ENCODE measurements around the gene ACRV1. TPM values are rescaled to one million over a fixed set of nuclear protein-coding genes. Genes with fewer than 3 reads are reported as not detected.

The ACRV1 gene
- total RNA-seq, 1 experiment from 2014 or later = not detected

DNA sequence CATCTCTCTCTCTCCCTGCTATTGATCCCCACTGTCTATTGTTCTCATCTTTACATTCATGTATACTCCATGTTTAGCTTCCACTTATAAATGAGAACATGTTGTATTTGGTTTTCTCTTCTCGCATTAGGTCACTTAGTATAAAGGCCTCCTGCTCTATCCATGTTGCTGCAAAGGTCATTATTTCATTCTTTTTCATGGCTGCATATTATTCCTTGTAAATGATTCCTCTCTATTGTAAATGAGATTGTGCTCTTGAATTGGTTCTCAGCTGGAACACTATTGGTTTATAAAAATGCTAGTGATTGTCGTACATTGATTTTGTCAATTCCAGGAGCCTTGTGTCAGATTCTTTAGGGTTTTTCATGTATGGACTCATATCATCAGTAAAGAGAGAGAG, 13.5 kb downstream of the ACRV1 start:
- DNase-seq (ENCODE audit: low spot score) = no peak
- in situ Hi-C loops (cut with HindIII; ENCODE audit: low sequenced_read_pairs) = no loop called here

DNA sequence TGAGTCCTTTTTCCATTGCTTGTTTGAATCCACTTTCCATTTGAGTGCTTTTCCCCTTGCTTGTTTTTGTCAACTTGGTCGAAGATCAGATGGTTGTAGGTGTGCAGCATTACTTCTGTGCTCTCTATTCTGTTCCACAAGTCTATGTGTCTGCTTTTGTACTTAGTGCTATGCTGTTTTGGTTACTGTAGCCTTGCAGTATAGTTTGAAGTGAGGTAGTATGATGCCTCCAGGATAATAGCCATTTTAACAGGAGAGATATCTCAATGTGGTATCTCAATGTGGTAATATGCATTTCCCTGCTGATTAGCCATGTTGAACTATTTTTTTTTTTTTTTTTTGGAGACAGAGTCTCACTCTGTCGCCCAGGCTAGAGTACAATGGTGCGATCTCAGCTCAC, 16.7 kb downstream of the ACRV1 start:
- in situ Hi-C loops (cut with HindIII; ENCODE audit: low sequenced_read_pairs) = no loop called here

DNA sequence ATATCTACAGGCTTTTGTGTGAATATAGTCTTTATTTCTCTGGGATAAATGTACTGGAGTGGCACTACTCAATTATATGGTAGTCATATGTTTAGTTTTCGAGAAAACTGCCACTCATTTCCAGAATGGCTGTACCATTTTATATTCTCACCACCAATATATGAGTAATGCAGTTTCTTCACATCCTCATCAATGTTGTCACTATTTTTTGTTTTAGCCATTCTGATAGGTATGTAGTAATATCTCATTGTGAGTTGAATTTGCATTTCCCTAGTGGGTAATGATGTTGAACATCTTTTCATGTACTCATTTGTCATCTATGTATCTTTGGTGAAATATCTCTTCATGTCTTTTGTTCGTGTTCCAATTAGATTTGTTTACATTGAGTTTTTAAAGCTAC, 18.0 kb downstream of the ACRV1 start:
- in situ Hi-C loops (cut with HindIII; ENCODE audit: low sequenced_read_pairs) = no loop called here
- DNase-seq (ENCODE audit: low spot score) = no peak

More for the DNA sequence above, 16.7 kb downstream of the ACRV1 start:
- no peak for DNase-seq (ENCODE audit: low spot score)

DNA sequence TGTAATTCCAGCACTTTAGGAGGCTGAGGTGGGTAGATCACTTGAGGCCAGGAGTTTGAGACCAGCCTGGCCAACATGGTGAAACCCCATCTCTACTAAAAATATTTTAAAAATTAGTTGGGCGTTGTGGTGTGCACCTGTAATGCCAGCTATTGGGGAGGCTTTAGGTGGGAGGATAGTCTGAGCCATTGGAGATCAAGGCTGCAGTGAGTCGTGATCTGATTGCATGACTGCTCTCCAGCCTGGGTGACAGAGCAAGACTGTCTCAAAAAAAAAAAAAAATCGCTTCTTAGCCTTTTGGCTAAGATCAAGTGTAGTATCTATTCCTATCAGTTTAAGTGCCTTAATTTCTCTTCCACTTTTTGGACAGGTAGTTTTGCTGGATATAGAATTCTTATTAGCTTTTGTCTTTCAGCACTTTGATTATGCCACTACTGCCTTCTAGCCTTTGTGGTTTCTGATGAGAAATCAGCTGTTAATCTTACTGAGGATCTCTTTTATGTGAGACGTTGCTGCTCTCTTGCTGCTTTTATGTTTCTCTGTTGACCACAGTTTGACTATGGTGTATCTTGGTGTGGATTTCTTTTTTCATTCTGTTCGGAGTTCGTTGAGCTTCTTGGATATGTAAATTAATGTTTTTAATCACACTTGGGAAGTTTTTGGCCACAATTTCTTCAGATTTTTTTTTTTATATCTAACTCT, 31.0 kb downstream of the ACRV1 start:
- no peak for DNase-seq (ENCODE audit: low spot score)
- in situ Hi-C loops (cut with HindIII; ENCODE audit: low sequenced_read_pairs) = no loop called here

DNA sequence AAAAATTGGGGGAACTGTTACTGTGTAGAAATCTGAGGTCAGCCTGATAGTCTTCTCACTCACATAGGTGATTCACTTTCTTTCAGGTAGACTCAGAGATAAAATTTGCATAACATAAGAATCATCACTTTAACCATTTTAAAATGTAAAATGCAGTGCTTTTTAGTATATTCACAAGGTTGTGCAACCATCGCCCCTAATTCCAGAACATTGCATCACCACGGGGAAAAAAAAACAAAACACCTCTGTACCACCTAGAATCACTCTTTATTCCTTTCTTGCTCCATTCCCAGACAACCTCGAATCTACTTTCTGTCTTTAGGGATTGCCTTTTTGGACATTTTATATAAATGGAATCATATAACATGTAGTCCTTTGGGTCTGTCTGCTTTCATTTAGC, 34.8 kb downstream of the ACRV1 start:
- in situ Hi-C loops (cut with HindIII; ENCODE audit: low sequenced_read_pairs) = no loop called here
- no peak for DNase-seq (ENCODE audit: low spot score)

DNA sequence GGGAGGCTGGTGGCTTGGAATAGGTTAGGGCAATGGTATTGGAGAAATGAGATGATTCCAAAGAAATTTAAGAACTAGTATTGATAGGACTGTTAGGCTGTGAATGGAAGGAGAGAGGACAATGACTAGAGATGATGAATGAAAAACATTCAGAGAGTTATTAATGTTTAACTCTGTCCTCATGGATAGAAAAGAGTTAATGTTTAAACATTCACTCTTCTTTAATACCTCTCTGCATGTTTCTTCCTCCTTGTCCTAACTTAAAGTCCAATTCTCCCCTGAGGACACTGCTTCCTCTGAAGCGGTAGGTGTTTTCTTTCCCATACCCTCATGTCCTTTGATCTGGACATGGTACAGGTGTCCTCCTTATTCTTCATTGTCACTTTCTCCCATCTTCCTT, 42.3 kb downstream of the ACRV1 start:
- in situ Hi-C loops (cut with HindIII; ENCODE audit: low sequenced_read_pairs) = no loop called here

DNA sequence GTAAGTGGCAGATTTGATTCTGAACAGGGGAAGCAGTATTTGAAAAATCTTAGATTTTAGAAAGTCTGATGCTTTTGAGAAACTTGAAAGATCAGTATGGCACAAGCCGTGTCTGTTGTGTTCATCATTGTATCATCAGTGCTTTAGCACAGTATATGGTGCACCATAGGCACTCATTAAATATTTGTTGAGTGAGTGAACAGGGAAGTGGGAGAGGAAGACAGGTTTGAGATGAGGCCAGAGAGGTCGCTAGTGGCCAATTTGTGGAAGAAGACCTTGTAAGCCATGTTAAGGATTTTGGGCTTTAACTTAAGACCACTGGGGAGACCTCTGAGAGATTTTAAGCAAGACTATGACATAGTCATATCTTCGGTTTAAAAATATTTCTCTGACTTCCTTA, 42.8 kb downstream of the ACRV1 start:
- in situ Hi-C loops (cut with HindIII; ENCODE audit: low sequenced_read_pairs) = no loop called here
- DNase-seq (ENCODE audit: low spot score) = no peak

More for the DNA sequence above, 42.3 kb downstream of the ACRV1 start:
- no peak for DNase-seq (ENCODE audit: low spot score)

DNA sequence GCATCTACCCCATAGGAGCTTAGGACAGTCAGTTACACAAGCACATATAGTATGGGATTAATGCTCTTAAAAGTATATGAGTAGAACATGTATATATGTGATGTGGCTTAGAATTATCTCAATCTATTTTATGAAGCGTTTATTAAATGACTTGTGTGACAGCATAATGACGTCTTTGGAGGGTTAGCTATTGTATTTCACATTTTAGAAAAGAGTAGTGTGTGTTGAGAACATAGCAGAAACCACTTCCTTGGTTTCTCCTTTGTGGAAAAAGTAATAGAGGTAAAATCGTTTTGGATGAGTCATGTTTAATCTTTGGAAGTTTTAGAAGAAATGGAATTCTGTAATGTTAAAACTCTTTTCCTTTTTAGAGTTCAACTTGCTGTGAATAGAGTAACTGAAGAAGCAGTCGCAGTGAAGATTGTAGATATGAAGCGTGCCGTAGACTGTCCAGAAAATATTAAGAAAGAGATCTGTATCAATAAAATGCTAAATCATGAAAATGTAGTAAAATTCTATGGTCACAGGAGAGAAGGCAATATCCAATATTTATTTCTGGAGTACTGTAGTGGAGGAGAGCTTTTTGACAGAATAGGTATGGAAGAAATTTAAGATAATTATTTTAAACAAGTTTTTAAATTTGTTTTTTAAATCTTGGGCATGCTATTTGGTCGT, 53.3 kb downstream of the ACRV1 start:
- DNase-seq (ENCODE audit: low spot score) = no peak
- in situ Hi-C loops (cut with HindIII; ENCODE audit: low sequenced_read_pairs) = no loop called here

DNA sequence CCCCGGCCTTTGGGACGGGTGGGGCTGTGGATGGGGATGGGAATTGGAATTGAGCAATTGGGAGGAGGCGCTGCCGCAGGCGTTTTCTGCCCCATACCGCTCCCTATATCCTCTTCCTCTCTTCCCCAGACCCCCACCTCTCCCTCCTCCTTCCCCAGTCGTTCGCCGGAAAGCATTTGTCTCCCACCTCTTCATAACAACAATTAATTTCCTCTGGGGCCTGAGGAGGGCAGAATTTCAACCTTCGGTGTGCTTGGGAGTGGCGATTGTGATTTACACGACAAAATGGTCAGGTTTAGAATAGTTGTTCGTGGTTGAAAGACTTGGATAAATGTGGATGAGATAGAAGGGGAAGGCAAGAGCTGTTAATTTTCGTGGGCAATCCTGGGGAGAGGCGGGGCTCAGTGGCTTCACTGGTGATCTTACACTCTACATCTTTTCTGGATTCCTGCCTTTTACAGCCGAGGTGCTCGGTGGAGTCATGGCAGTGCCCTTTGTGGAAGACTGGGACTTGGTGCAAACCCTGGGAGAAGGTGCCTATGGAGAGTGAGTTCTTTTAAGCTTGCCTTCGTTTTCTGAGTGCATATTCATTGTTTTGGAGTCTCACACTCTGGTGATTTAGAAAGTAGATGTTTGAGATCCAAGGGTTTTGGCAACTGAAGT, 54.2 kb downstream of the ACRV1 start:
- in situ Hi-C loops (cut with HindIII; ENCODE audit: low sequenced_read_pairs) = no loop called here
- DNase-seq (ENCODE audit: low spot score) = no peak

DNA sequence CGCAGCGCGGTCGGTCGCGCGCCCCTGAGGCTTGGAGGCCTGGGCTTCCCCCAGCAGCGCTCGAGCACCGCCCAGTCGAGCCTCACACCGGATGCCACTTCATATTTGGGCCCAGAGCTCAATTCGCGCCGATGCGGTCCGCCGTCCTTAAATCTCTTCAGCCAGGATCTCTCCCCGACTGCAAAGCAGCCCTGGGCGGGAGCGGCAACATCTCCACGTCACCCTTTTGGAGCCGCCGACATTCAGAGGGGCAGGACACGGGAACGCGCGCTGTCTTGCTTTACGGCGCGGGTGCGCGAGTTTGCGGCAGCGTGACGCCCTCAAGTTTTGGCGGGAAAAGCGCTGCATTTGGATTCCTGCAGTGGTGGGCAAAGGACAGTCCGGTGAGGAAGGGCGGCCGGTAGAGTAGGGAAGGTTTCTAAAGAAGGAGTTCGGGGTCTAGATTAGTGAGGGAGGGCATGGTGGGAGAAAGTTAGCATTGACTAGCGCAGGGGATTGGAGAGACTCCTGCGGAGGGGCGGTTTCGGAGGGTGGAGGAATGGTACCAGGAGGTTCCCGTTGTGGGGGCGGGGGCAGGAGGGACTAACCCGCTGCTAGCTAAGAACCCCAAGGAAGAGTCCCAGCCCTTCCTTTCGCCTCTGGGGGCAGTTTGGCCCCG, 54.9 kb downstream of the ACRV1 start:
- peak; percentile 89 for DNase-seq (ENCODE audit: low spot score)
- in situ Hi-C loops (cut with HindIII; ENCODE audit: low sequenced_read_pairs) = no loop called here

DNA sequence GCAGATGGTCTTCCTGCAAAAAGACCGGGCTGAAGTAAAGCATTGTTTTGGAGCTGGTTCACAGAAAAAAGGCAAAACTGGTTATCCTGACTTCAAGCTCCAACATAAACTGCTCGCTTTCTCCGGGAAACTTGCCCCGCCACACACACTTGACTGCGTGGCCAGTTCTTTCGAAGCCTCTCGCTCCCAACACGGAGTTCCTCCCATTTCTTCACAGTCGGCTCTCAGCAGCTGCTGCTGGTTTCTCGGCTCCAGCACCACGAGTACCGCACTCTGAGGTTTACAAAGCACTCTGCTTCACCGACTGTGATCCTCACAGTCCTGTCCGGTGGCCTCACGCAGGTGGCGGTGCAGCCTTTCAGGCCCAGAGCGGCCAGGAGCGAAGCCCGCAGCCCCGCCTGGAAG, 55.4 kb downstream of the ACRV1 start:
- DNase-seq (ENCODE audit: low spot score) = no peak
- in situ Hi-C loops (cut with HindIII; ENCODE audit: low sequenced_read_pairs) = no loop called here

DNA sequence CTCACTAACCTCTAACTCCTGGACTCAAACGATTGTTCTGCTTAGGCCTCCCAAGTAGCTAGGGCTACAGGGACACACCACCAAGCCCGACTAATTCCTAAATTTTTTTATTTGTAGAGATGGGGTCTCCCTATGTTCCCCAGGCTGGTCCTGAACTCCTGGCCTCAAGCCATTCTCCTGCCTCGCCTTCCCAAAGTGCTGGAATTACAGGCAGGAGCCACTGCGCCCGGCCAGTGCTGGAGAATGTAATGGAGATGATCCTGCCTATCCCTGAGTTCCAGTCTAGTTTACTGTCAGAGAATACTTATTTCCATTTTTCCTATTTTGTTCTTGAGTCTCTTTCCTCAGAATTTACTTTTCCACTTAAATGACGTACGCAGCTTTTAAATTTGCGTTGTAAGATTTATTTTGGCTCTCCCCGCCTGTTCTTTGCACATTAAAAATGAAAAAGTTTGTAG, 55.9 kb downstream of the ACRV1 start, which contains the start of gene CHEK1:
TSS of gene CHEK1 (plus strand) at position 408 of the 458 bp plus-strand sequence. CDS start 1,606 bp downstream, outside the sequence.
- in situ Hi-C loops (cut with HindIII; ENCODE audit: low sequenced_read_pairs) = no loop called here
- no peak for DNase-seq (ENCODE audit: low spot score)

DNA sequence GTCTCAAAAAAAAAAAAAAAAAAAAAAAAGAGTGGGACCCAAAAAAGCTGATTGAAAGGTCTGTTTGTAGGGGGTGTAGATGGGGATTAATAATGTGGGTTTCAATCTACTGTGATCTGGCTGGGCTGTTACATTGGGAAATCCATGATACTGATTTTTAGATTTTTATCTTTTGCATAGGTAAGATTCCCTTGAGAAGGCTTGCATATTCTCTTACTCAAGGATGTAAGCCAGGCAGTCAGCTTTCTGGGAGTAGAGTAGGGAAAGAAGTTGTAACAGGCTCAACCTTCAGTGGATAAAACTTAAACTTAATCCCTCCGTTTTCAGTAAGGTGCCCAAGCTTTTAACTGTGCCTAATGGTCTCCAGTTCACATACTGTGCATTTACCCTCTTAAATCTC, 57.6 kb downstream of the ACRV1 start:
- in situ Hi-C loops (cut with HindIII; ENCODE audit: low sequenced_read_pairs) = no loop called here
- no peak for DNase-seq (ENCODE audit: low spot score)

DNA sequence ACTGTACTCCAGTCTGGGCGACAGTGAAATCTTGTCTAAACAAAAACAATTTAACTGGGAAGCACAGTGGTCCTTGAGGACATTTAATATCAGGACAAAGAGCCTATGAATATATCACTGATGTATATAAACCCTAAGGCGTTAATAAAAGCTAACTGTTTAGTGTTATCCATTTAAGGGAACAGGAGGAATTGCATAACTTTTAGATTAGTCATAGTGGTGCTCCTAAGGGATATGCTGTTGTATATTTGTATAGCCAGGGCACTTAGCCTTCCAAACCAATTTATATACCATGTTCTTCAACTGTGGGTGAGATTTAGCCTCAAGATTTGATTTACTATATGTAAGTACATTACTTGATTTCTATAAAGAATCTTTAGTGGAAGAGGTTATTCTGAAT, 58.7 kb downstream of the ACRV1 start:
- in situ Hi-C loops (cut with HindIII; ENCODE audit: low sequenced_read_pairs) = no loop called here
- no peak for DNase-seq (ENCODE audit: low spot score)

Other genes with a start within 250 kb of the ACRV1 start
- gene FEZ1, start 184.6 kb downstream of the ACRV1 start, total RNA-seq (2014; rRNA removed; shearing (Covaris generic)) = 7.1 and 12.4 TPM in 2 replicates
- gene EI24, start 111.4 kb downstream of the ACRV1 start, total RNA-seq (2014; rRNA removed; shearing (Covaris generic)) = 49.4 and 50.5 TPM in 2 replicates
- gene STT3A, start 88.0 kb downstream of the ACRV1 start, total RNA-seq (2014; rRNA removed; shearing (Covaris generic)) = 44.1 and 87.2 TPM in 2 replicates
- gene CHEK1, start 55.7 kb downstream of the ACRV1 start, total RNA-seq (2014; rRNA removed; shearing (Covaris generic)) = 42.5 and 65.3 TPM in 2 replicates
- not detected in 2 replicates for gene PATE1, start 65.4 kb upstream of the ACRV1 start, total RNA-seq (2014; rRNA removed; shearing (Covaris generic))
- not detected in 2 replicates for gene PATE2, start 98.0 kb upstream of the ACRV1 start, total RNA-seq (2014; rRNA removed; shearing (Covaris generic))
- not detected in 2 replicates for gene PATE3, start 107.3 kb upstream of the ACRV1 start, total RNA-seq (2014; rRNA removed; shearing (Covaris generic))
- gene PATE4, start 152.5 kb upstream of the ACRV1 start, total RNA-seq (2014; rRNA removed; shearing (Covaris generic)) = not detected in 2 replicates
- gene HYLS1, start 206.8 kb upstream of the ACRV1 start, total RNA-seq (2014; rRNA removed; shearing (Covaris generic)) = 1.4 and 4.3 TPM in 2 replicates
- 12.1 and 16.3 TPM in 2 replicates for gene PUS3, start 222.4 kb upstream of the ACRV1 start, total RNA-seq (2014; rRNA removed; shearing (Covaris generic))
- gene DDX25, start 223.7 kb upstream of the ACRV1 start, total RNA-seq (2014; rRNA removed; shearing (Covaris generic)) = 0.18 TPM in 1 of 2 replicates, not detected in the other